Measurements from ENCODE around the gene SLC5A1.

DNA sequence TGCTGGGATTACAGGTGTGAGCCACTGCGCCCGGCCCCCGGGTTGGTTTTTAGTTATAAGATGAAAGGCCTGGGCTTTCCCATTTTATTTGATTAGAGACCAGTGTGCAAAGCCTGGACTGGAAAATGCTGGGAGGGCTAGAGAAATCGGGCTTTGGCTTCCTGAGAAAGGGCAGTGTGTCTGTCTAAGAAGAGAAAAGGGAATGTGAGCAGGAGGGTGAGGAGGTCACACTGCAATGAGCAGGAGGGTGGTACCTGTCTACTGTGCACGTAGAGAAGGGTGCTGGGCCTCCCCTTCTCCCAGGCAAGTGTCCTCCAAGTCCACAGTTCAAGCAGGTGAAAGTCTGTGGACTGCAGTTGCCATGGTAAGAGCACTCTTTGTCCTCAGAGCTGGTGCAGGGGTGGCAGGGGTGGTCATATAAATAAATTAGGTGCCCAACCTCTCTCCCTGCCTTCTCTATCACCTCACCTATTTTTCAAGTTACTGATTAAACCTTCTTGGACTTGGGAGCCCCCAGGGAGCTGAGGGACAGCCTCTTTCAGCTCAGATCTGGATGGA lies 30.8 kb downstream of the SLC5A1 start:
- TF ChIP-seq POLR2A (IDR thresholded peaks at IDR 0.05; ENCODE audit: control extremely low read depth in 1 of 2, low read depth in 2 of 2, low read length in 2 of 2) = no peak
- TF ChIP-seq, protein P1, sequence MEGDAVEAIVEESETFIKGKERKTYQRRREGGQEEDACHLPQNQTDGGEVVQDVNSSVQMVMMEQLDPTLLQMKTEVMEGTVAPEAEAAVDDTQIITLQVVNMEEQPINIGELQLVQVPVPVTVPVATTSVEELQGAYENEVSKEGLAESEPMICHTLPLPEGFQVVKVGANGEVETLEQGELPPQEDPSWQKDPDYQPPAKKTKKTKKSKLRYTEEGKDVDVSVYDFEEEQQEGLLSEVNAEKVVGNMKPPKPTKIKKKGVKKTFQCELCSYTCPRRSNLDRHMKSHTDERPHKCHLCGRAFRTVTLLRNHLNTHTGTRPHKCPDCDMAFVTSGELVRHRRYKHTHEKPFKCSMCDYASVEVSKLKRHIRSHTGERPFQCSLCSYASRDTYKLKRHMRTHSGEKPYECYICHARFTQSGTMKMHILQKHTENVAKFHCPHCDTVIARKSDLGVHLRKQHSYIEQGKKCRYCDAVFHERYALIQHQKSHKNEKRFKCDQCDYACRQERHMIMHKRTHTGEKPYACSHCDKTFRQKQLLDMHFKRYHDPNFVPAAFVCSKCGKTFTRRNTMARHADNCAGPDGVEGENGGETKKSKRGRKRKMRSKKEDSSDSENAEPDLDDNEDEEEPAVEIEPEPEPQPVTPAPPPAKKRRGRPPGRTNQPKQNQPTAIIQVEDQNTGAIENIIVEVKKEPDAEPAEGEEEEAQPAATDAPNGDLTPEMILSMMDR (IDR thresholded peaks at IDR 0.05; ENCODE audit: control extremely low read depth in 1 of 3, insufficient read depth in 1 of 3, low read depth in 1 of 3, low read length in 3 of 3) = no peak

Measured in H1 (cell line).